ENCODE data around the gene PPP1CA.
A peak's percentile ranks its signal among the peaks of the same experiment; 100 is the strongest.

The PPP1CA gene

GRCh38 chr11:67353317-67354074 lies 48.2 kb downstream of the PPP1CA start, which contains the start of gene POLD4:
Gene POLD4 (minus strand): TSS chr11:67353546. CDS start chr11:67353399, 147 bp downstream.
- peak; percentile 91 to 94 for DNase-seq (ENCODE audit: low read depth in 2 of 2, low spot score in 1 of 2)

DNA sequence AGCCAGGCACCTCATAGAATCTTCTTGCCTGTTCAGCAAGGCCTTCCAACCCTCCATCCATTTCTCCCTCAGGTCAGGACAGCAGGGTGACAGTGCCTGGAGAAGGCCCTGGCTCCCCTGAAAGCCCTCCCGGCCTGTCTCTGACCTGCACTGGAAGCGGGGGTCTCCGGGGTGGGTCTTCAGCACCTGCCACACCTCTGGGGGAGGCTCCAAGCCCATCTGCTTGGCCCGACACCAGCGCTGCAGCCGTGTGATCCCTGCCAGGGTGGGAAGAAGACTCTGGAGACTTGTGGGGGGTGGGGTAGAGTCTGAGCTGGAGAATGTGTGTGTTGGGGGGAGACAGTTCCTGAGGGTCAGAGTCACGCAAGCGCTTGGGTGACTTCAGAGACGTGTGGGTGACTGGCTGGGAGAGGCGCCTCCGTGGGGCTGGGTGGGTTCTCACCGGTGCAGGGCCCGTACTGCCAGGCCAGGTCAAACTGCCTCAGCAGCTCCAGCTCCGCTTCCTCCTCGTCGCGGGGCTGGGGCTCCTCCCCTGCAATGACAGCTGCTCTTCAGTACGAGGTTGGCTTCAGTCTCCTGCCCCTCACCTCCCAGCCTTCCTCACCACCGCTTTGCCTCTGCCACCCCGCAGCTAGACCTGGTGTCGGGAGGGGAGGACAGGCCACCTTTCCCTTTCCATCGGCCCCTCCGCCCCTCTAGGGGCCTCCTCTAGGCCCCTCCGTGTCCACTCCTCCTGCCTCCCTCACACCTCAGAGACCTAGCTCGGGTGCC lies 48.9 kb downstream of the PPP1CA start:
- no peak for DNase-seq (ENCODE audit: low read depth in 2 of 2, low spot score in 1 of 2)

GRCh38 chr11:67351275-67352005 lies 50.2 kb downstream of the PPP1CA start:
- no peak for DNase-seq (ENCODE audit: low read depth in 2 of 2, low spot score in 1 of 2)

GRCh38 chr11:67349928-67350465 lies 51.7 kb downstream of the PPP1CA start:
- no peak for DNase-seq (ENCODE audit: low read depth in 2 of 2, low spot score in 1 of 2)

- DNase-seq (ENCODE audit: low read depth in 2 of 2, low spot score in 1 of 2) = no peak
Observed at GRCh38 chr11:67349457-67349856, 52.2 kb downstream of the PPP1CA start.

DNA sequence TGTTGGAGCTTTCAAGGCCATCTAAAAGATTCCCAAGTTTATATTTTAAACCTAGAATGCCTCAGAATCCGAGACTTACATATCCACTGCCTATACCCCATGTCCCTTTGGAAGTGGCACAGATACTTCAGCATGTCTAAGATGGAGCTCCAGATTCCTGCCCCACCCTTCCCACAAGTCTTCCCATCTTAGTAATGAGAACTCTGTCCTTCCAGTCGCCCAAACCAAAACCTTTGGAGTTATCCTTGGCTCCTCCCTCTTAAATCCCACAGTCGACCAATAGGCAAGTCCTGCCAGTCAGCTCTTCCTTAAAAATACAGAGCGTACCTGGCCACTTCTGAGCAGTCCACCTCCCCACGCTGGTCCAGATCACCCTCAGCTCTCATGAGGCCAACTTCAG lies 52.6 kb downstream of the PPP1CA start:
- no peak for DNase-seq (ENCODE audit: low read depth in 2 of 2, low spot score in 1 of 2)
